NCI-H526 (cell line): Measurements from ENCODE around the gene SNRPF.
A peak's percentile ranks its signal among the peaks of the same experiment; 100 is the strongest.
"Not testable (repeated sequence)": the region's sequence is repeated elsewhere in the genome, so short reads cannot be mapped to it uniquely, and the experiment has no call there.

Source experiments
- DNase-seq, 2 experiments: peaks; one replicate each; lab custom pipeline; 2025; lab: John Stamatoyannopoulos, UW

SNRPF gene

DNA sequence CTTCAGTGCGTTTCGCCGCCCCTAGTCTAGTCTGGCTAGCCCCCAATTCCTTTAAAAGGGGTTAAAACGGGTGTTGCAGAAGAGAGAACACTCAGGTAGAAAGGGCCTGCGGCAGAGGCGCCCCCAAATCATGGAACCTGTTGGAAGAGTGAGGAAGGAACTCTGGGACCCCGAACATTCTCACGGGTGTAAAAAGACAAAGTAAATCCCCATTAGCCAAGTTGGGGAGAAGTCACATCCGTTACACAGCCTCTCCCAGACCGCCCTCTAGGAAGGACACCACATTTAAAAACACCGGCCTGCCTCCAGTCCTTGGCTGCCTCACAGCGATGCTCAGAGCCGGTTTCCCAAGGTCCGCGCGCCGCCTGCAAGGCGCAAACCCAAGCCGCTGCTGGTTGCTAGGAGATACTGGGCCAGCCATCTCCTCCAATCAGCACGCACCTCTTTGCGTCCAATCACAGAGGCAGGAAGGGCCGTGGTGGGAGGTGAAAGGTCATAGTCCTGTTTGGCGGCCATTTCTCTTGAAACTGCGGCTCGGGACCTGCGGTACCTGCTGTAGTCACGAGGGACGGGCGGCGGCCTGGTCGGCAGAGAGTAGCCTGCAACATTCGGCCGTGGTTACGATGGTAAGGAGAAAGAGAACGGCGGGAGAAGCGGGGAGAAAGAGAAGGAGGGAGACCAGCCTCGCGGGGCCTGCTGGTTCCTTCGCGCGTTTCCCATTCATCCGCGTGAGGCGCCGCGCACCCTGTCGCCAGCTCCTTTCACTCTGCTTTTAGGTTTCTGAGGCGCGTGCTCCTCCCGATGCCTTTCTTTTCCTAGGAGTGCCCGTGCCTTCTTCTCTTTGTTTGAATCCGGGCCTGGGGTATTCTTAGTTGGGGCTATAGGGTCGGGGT lies at the start of gene SNRPF:
SNRPF (plus strand) TSS at position 502 of the 893 bp plus-strand sequence; CDS start at position 624, 122 bp downstream.
- peak; percentile 96 to 98 for DNase-seq

DNA sequence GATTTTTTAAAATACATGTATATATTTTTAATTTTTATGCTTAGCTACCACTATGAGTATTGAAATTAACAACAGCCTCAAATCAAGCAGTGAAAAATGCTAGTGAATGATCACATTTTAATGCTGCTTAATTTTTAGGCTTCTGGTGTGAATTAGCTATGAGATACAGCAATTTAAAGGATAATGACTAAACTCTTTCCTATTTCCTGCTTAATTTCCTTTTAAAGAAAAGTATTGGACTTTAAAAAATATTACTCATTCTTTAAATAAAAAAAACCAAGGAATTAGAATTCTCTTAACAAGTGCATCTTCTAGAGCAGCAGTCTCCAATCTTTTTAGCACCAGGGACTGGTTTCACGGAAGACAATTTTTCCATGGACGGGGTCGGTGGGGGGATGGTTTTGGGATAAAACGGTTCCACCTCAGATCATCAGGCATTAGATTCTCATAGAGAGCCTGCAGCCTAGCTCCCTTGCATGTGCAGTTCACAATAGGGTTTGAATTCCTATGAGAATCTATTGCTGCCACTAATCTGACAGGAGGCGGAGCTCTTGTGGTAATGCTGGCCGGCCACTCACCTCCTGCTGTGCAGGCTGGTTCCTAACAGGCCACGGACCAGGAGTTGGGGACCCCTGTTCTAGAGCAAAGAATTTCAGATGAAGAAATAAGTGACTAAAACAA lies 49.6 kb upstream of the SNRPF start:
- no peak for DNase-seq

DNA sequence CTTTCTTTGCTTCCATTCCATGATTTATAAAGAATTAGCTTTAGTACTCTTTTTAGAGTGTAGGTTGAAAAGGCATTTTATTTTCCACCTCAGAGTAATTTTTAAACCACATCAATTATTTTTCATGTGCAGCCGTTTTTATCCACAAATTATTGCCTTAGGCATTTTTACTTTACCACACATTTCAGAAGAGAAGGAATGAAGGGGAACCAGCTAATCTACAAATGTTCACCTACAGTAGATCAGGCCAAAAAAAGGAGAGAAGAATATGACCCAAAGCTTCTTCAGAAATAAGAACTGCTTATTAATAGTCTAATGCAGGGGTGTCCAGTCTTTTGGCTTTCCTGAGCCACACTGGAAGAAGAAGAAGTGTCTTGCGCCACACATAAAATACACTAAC lies 48.3 kb upstream of the SNRPF start:
- no peak for DNase-seq

DNA sequence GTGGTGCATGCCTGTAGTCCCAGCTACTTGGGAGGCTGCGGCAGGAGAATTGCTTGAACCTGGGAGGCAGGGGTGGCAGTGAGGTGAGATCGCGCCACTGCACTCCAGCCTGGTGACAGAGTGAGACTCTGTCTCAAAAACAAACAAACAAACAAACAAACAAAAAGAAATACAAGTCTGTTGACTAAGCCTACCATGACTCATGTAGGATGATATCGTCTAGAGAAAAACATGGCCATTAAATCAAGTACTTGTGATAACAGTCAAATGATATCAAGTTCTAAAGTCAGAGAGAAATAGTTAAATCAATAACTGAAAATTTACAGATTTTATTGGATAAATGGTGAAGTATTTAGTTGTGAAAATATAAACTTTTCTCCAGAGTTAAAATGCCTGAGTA lies 46.6 kb upstream of the SNRPF start:
- not testable (repeated sequence) for DNase-seq

DNA sequence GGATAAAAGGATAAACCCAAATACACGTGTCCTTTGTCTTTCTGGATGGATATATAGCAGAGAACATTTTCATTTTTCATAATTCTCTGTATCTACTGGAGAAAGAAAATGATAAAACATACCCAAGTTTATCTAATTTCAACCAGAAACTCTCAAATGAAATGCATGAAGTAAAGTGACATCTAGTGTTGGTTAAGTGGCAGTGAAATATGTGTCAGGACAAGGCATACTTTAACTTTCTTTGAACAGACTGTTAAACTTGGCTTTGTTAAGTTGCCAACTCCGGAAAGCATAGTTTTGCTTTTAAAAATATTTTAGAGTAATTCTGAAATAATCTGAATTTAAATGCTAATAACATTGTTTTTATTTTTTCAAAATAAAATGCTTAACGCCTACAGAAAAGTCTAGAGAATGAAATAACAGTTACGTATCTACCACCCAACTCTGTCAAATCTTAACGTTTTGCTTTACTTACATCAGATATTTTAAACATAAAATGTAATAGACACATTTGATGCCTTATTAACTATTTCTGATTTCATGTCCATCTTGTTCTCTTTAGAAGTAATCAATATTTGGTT lies 43.0 kb upstream of the SNRPF start:
- DNase-seq = peak in 1 of 2 experiments; percentile 13

DNA sequence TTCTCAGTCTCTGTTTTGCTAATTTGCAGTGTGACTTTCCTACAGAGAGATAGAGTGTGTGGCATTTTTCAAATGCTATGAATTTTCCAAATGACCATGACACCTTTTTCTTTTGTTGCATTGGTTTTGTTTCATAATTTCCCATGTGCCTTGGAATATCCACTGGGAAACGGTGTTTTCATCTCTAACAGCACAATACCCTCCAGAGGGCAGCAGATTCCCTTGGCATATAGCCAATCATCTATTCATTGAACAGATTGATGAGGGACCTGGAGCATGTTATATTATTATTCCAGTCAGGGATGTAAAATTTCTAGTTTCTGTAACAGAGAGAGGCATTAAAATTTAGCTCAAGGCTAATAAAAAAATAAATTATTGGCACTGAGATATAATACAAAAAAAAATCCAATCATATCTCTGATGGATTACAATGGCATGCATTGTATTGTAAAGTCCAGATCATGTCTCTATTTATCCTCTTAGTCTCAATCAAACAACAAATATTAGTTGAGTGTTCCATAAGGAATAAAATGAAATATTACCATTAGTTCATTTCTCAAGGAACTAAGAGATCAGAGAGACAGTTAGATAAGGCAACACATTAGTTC lies 38.6 kb upstream of the SNRPF start:
- peak; percentile 29 to 50 for DNase-seq

DNA sequence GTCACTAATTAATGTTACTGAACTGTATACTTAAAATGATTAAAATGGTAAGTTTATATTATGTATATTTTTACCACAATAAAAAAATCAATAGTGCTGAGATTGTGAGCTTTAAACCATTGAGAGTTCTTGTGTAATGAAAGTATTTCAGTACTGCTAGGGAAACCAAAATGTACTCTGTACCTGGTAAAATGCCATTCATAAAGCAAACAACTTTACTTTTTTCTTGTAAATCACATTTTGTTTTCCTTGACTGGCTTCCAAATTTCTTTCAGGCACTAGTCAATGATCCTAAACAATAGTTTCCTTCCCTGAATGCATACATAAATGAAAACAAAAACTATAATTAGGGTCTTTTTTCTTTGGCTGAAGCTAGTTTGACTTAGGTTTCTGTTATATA lies 29.4 kb upstream of the SNRPF start:
- DNase-seq = no peak

DNA sequence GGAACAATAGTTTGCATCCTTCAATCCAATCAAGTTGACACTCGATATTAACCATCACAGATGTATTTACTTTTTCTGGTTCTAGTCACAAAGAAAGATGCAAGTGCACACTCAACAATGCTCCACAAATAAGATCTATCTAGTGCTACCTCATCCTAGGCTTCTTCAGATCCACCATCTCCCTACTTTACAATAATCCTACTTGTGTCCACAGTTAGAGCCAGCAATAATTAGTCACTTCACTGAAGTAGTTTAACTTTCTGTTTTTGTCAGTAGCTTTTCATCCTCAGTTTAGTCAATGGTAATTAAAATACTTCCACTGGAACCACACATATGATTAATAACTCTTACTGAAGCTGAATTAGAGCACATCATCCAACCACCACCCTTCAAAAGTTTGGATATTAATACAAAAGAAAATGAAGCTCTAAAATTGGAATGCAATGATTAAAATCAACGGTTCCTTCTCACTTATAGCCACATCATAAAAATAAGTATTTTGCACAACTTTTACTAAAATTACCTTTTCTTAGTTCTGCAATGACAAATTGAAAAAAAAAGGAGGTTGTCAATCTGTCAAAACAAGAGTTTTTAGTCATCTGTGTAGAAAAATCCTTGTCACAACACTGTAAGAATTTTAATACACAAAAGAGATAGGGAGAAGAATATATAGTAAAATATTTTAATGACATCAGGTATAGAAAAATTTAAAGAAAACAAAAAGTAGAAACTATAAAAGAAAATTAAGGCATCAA lies 28.2 kb upstream of the SNRPF start:
- no peak for DNase-seq

DNA sequence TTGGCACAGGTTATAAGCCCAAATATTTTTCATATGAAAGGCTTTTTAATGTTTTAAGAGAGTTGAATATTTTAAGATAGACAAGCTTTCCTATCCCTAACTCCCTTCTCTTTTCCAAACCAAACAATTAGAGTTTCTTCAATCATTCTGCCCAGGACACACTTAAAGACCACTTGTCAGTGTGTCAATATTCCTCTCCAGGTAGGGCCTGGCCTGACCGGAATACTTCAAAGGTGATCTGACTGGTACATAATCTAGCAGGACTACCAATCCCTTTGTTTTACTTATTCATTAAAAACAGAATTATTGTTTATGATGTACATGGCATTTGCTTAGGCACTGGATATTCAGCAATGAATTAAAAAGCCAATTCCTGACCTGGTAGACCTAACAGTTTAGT lies 24.2 kb upstream of the SNRPF start:
- no peak for DNase-seq

DNA sequence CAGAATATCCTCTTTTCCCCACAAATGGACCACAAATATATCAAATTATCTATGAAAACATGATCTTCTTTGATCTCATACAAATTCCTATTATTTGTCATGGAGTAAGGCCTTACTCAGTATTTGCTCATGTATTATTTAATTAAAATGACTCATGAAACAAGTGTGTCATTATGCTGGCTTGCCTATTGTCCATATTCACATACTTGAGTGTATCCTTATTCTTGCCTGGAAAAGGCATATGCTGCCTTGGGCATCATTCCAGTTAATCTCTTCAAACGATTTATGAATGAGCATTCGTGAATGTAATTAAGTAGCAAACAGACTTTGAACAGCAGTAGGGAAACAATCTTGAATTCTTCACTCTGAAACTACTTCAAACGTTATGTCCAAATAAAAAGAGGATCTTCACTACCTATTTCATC lies 22.6 kb upstream of the SNRPF start:
- no peak for DNase-seq

DNA sequence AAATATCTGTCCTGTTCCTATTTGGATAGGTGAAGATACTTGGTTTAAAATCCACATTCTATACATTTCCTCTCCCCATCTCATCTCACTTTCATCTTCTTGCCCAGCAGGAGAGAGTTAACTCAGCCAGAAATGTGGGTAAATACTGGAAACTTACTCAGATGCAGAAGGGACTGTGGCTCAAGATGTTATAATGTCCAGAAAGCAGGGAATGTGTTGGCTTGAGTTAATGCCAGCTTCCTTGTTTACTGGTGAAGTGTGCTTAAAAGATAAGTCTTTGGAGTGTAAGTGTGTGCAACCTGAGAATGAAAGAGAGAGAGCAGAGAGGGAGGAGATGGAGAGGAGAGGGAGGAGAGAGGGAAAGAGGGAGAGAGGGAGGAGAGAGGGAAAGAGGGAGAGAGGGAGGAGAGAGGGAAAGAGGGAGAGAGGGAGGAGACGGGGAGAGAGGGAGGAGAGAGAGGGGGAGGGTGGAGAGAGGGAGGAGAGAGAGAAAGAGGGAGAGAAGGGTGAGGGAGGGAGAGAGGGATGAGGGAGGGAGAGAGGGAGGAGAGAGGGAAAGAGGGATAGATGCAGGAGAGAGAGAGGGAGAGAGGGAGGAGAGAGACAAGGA lies 22.0 kb upstream of the SNRPF start:
- no peak for DNase-seq

DNA sequence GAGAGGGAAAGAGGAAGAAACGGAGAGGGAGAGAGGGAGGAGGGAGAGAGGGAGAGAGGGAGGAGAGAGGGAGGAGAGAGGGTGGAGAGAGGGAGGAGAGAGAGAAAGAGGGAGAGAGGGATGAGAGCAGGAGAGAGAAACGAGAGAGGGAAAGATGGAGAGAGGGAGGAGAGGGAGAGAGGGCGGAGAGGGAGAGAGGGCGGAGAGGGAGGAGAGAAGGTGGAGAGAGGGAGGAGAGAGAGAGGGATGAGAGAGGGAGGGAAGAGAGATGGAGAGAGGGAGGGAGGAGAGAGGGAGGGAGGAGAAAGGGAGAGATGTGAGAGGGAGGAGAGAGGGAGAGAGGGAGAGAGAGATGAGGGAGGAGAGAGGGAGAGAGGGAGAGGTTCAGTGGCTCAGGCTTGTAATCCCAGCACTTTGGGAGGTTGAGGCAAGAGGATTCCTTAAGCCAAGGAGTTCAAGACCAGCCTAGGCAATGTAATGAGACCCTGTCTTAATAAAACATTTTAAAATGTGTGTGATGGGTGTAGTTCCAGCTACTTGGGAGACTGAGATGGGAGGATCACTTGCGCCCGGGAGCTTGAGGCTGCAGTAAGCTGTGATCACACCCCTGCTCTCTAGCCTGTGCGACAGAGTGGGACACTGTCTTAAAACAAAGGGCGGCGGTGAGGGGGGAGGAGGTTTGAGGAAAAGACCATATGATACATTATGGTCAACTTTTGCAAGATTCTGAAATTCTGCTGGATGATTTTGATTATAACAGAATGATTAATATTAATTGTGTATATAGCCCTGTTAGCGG lies 21.3 kb upstream of the SNRPF start:
- no peak for DNase-seq

DNA sequence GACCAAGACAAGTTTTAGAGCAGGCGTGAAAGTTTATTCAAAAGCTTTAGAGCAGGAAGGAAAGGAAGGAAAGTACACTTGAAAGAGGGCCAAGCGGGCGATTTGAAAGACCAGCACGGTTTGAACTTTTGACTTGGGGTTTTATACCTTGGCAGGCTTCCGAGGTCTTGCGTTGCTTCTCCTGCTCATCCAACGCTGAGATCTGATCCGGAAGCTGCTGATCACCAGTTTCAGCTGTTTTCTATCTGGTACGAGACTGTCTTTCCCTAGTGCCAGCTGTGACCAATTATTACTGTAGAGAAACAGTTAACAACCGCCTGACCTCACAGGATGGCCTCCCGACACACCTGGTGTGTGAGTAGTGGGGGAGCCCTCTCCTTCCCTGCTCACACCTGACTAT lies 20.6 kb upstream of the SNRPF start:
- no peak for DNase-seq

DNA sequence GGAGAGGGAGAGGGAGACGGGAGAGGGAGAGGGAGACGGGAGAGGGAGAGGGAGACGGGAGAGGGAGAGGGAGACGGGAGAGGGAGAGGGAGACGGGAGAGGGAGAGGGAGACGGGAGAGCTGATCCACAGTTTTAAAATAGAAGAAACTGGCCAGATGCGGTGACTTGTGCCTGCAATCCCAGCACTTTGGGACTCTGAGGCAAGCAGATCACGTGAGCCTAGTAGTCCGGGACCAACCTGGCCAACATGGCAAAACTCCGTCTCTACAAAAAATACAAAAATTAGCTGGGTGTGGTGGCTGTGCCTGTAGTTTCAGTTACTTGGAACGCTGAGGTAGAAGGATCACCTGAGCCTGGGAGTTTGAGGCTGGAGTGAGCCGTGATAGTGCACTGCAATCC lies 16.3 kb upstream of the SNRPF start:
- DNase-seq = not testable (repeated sequence)

DNA sequence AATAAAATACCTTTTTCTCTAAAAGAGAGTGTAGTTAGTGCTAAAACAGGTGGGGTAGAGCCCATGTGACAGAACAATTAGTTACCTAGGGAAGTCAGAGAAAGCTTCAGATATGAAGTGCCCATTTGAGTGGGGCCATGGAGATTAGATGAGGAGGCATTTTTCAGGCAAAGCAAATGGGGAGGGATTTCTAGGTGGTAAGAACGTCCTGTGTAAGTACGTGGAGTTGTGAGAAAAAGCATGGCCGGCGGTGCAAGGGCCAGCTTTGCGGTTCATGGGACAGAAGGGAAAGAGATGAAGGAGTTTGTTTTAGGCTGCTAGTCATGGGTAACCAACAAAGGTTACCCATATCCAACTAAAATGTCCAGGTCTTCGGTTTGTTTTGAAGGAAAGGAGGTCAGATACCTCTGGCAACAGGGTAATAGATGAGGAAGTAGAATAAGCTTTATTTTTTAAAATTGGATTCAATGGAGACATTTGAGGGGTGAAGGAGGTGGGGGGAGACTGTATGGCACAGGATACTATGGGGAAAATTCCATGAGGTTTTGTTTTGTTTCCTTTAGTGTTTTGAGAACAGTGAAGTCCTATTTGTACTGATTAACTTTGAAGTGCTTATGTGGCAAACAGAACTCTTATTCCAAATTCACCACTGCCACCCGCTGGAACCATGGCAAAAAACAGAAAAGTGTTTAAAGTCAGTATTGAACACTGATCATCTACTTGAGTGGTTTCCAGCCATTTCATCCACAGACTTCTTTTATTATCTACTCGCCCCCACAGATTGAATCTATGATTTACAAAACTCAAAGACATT lies 10.0 kb upstream of the SNRPF start:
- peak in 1 of 2 experiments; percentile 44 for DNase-seq

DNA sequence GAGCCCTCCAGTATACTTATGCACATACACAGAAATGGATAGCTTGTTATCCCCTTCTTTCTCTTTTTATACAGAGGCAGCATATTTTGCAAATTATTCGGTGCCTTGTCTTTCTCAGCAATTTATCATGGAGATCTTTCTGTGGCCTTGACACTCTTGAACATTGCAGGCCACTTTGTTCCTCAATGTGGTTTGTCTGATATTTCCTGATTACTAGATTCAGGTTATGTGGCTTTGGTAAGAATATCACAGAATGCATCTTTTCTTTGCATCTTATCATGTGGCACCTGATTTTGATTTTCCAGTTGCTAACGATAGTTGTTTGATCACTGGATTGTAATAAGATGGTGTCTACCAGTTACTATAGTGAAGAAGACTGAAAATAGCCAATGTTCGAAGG lies 7.1 kb upstream of the SNRPF start:
- no peak for DNase-seq

DNA sequence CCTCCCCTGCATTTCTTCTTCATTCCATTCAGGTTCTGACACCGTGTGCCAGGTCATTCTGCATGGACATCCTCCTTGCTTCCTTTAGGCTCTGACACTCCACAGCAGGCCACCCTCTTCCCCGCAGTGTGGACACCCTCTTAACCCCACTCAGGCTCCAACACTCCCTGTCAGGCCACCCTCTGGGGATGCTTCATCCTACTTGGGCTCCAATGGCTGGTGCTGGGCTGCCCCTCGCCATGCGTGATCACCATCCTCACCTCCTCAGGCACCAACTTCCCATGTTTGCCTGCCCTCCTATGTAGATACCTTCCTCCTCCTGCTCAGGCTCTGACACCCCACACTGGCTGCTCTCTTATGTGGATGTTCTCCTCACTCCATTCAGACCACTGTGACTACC lies 6.6 kb upstream of the SNRPF start:
- DNase-seq = no peak

DNA sequence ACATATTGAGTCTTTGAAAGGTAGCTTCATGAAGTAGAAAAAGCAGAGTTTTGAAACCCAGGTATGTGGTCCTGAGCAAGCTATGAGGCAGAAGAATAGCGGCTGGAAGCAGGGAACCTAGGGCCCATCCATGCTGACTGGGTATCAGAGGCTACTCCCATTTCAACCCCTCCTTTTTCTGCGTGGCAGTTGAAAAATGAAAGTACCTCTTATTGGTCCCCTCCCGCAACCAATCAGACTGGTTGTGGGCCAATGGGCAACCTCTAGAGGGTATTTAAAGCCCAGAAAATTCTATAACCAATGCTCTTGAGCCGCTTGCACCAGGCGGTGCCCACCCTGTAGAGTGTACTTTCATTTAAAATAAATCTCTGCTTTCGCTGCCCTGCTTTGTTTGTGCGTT lies 1.6 kb upstream of the SNRPF start:
- no peak for DNase-seq

DNA sequence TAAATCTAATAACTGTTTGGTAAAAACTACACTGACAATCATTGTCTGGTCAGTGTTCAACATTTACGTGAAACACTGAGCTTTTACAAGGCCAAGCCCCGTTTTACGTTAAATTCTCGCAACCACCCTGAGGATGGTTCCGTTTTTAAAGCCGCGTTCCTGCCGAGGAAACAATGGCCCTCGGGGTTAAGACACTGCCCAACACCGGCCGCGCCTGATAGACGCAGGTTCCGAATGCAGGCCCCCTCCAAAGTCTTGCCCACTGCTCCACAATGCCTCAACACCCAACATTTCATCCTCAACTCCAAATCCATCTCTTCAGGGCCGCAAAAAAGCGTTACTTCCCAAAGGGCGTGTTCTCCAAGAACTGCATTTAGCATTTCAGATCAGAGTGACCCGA lies 953 bp upstream of the SNRPF start:
- no peak for DNase-seq
